Neuronal stem cell (in vitro differentiated cells): Measurements from ENCODE around the gene CNTNAP5.

Source experiments
- DNase-seq: peaks from one replicate; pipeline ENCODE4 v3.0.0-alpha.2; 2013; ENCODE audit warnings: low spot score
- H2AFZ ChIP-seq: one replicate; pipeline ENCODE4 v1.6.1; 2013; ENCODE audit warnings: mild to moderate bottlenecking, low read length, inconsistent platforms
- H2AK5ac ChIP-seq: 2 replicates; pipeline ENCODE4 v1.6.1; 2013; ENCODE audit warnings: low read depth, mild to moderate bottlenecking, inconsistent platforms, low read length, moderate library complexity, mixed read lengths
- H2BK120ac ChIP-seq: 2 replicates; pipeline ENCODE4 v1.6.1; 2013; ENCODE audit warnings: low read depth, mild to moderate bottlenecking, inconsistent platforms, low read length, moderate library complexity, mixed read lengths
- H2BK12ac ChIP-seq: one replicate; pipeline ENCODE4 v1.6.1; 2013; ENCODE audit warnings: low read length, inconsistent platforms
- H2BK15ac ChIP-seq: 2 replicates; pipeline ENCODE4 v1.6.1; 2013; ENCODE audit warnings: mild to moderate bottlenecking, low read length, inconsistent platforms, mixed read lengths
- H2BK5ac ChIP-seq: one replicate; pipeline ENCODE4 v1.6.1; 2013; ENCODE audit warnings: inconsistent platforms, mild to moderate bottlenecking, low read length, moderate library complexity
- H3K14ac ChIP-seq: one replicate; pipeline ENCODE4 v1.6.1; 2013; ENCODE audit warnings: low read length, inconsistent platforms
- H3K18ac ChIP-seq: 2 replicates; pipeline ENCODE4 v1.6.1; 2013; ENCODE audit warnings: low read length, inconsistent platforms
- H3K23ac ChIP-seq: 2 replicates; pipeline ENCODE4 v1.6.1; 2013; ENCODE audit warnings: low read depth, mild to moderate bottlenecking, mixed read lengths, low read length, inconsistent platforms; ENCODE audit not compliant: poor library complexity
- H3K27ac ChIP-seq: replicated peaks from 3 replicates; pipeline ENCODE4 v1.5.1; 2013; ENCODE audit warnings: low read length, inconsistent platforms
- H3K27me3 ChIP-seq, 3 experiments: 2 replicates each; pipeline ENCODE4 v1.6.1; 2013; ENCODE audit warnings: low read length in 3 of 3, mild to moderate bottlenecking in 2 of 3, inconsistent platforms in 1 of 3, low read depth in 1 of 3, mixed read lengths in 1 of 3, moderate library complexity in 1 of 3; ENCODE audit not compliant: control insufficient read depth in 3 of 3, insufficient read depth in 3 of 3
- H3K36me3 ChIP-seq, 2 donors: replicated peaks in 1 of 2; 2 replicates each; pipeline ENCODE4 v1.6.1; 2013; ENCODE audit warnings: low read length in 2 of 2; ENCODE audit not compliant: control insufficient read depth in 2 of 2, insufficient read depth in 2 of 2
- H3K4ac ChIP-seq: 2 replicates; pipeline ENCODE4 v1.6.1; 2013; ENCODE audit warnings: inconsistent platforms, mild to moderate bottlenecking, low read length, moderate library complexity
- H3K4me1 ChIP-seq, 2 donors: 1 replicate in 1 of 2; 2 replicates in 1 of 2; pipeline ENCODE4 v1.6.1; 2013; ENCODE audit warnings: low read length in 2 of 2, low read depth in 1 of 2; ENCODE audit not compliant: control insufficient read depth in 2 of 2, insufficient read depth in 1 of 2
- H3K4me2 ChIP-seq: one replicate; pipeline ENCODE4 v1.6.1; 2013; ENCODE audit warnings: mild to moderate bottlenecking, low read length, inconsistent platforms; ENCODE audit not compliant: insufficient read depth, poor library complexity, severe bottlenecking
- H3K4me3 ChIP-seq, 2 donors: 2 replicates each; pipeline ENCODE4 v1.5.1; 2013; ENCODE audit warnings: low read length in 2 of 2, mild to moderate bottlenecking in 2 of 2, inconsistent platforms in 1 of 2, moderate library complexity in 1 of 2
- H3K79me1 ChIP-seq: one replicate; pipeline ENCODE4 v1.6.1; 2013; ENCODE audit warnings: low read depth, mild to moderate bottlenecking, inconsistent platforms, low read length, moderate library complexity
- H3K9ac ChIP-seq: one replicate; pipeline ENCODE4 v1.6.1; 2013; ENCODE audit warnings: mild to moderate bottlenecking, low read depth, low read length, inconsistent platforms; ENCODE audit not compliant: poor library complexity
- H3K9me3 ChIP-seq, 2 donors: replicated peaks in 1 of 2; 2 replicates each; pipeline versions ENCODE3 to v1.6.1; 2013; ENCODE audit warnings: low read length in 2 of 2, mild to moderate bottlenecking in 2 of 2, inconsistent platforms in 1 of 2, low read depth in 1 of 2, mixed read lengths in 1 of 2, moderate library complexity in 1 of 2; ENCODE audit not compliant: control insufficient read depth in 2 of 2, insufficient read depth in 1 of 2
- H4K8ac ChIP-seq: one replicate; pipeline ENCODE4 v1.6.1; 2013; ENCODE audit warnings: low read depth, mild to moderate bottlenecking, inconsistent platforms, low read length, moderate library complexity
- H4K91ac ChIP-seq: one replicate; pipeline ENCODE4 v1.6.1; 2013; ENCODE audit warnings: low read length, low read depth, mild to moderate bottlenecking, inconsistent platforms; ENCODE audit not compliant: poor library complexity
- WGBS, 2 donors: extraction: QIAGEN DNeasy Blood & Tissue Kit; methylation state at CpG; one replicate each; pipeline ENCODE4 v1.1.7; 2013; ENCODE audit warnings: missing lambda C conversion rate in 2 of 2, mixed read lengths in 1 of 2; ENCODE audit not compliant: insufficient read length in 2 of 2, insufficient replicate concordance in 1 of 2; ENCODE audit errors: extremely low coverage in 2 of 2; 5-methylcytosine and 5-hydroxymethylcytosine counted together

CNTNAP5 gene

GRCh38 chr2:124088616-124089015 lies 63.5 kb downstream of the CNTNAP5 start:
- H3K4me2 ChIP-seq = no peak overlapping the region
- H3K4ac ChIP-seq = no peak overlapping the region
- H2BK15ac ChIP-seq = no peak overlapping the region
- H3K9ac ChIP-seq = no peak overlapping the region
- no peak overlapping the region for H3K27ac ChIP-seq
- H3K4me3 ChIP-seq = no peak overlapping the region
- H3K23ac ChIP-seq = no peak overlapping the region
- no peaks in the 10 kb centered on the region for H3K9me3 ChIP-seq
- peaks cover 2% of the 10 kb centered on the region for H3K79me1 ChIP-seq
- H2BK120ac ChIP-seq = no peak overlapping the region
- no peak overlapping the region for H4K91ac ChIP-seq
- WGBS, 2 donors = no CpG with 5 or more reads among the region's 2 CpGs
- H2AK5ac ChIP-seq = no peak overlapping the region
- H2BK5ac ChIP-seq = no peak overlapping the region
- no peak overlapping the region for H3K18ac ChIP-seq
- H2AFZ ChIP-seq = no peak overlapping the region
- no peak overlapping the region for H4K8ac ChIP-seq
- no peak for DNase-seq
- no peaks in the 10 kb centered on the region for H3K36me3 ChIP-seq
- H3K27me3 ChIP-seq = no peaks in the 10 kb centered on the region
- no peak overlapping the region for H3K14ac ChIP-seq
- H2BK12ac ChIP-seq = no peak overlapping the region
- no peaks in the 10 kb centered on the region for H3K4me1 ChIP-seq

- H3K79me1 ChIP-seq = no peaks in the 10 kb centered on the region
- no peak overlapping the region for H3K4ac ChIP-seq
- DNase-seq = no peak
- no CpG with 5 or more reads among the region's 5 CpGs for WGBS, 2 donors
- no peak overlapping the region for H3K4me3 ChIP-seq
- no peak overlapping the region for H4K8ac ChIP-seq
- no peaks in the 10 kb centered on the region for H3K4me1 ChIP-seq
- H3K9ac ChIP-seq = no peak overlapping the region
- no peak overlapping the region for H2BK12ac ChIP-seq
- no peak overlapping the region for H3K4me2 ChIP-seq
- H3K9me3 ChIP-seq = no peaks in the 10 kb centered on the region
- H3K14ac ChIP-seq = no peak overlapping the region
- no peak overlapping the region for H4K91ac ChIP-seq
- no peaks in the 10 kb centered on the region for H3K27me3 ChIP-seq
- no peak overlapping the region for H3K23ac ChIP-seq
- no peak overlapping the region for H2AK5ac ChIP-seq
- H3K36me3 ChIP-seq = no peaks in the 10 kb centered on the region
- no peak overlapping the region for H2BK15ac ChIP-seq
- no peak overlapping the region for H3K27ac ChIP-seq
- H2BK5ac ChIP-seq = no peak overlapping the region
- no peak overlapping the region for H2BK120ac ChIP-seq
- H3K18ac ChIP-seq = no peak overlapping the region
- H2AFZ ChIP-seq = no peak overlapping the region
Measured at GRCh38 chr2:124091721-124092120, 66.6 kb downstream of the CNTNAP5 start.

- Histone ChIP-seq H3K4me1 (no peaks in the 10 kb centered on the region), H3K27me3 (no peaks in the 10 kb centered on the region)
- no CpG with 5 or more reads among the region's 2 CpGs for WGBS, 2 donors
Measured at GRCh38 chr2:124092651-124093050, 67.6 kb downstream of the CNTNAP5 start.

DNA sequence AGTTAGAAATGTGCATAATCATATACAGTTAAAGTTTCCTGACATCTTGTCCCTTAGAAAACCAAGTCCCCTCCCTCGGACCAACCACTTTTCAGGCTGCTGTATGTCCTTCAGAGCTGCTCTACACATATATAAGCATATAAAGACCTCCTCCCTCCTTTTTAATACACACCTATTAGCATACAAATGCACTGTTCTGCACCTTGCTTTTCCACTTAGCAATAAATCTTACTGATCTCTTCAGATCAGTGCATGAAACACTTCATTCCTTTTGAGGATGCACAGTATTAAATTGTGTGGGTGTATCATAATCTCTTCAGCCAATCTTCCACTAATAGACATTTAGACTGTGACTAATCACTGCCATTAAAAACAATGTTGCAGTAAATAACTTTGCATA lies 79.8 kb downstream of the CNTNAP5 start:
- no CpG with 5 or more reads among the region's 1 CpG for WGBS, 2 donors
- no peak for DNase-seq

More at GRCh38 chr2:124092651-124093050, 67.6 kb downstream of the CNTNAP5 start:
- no peak overlapping the region for H3K27ac ChIP-seq
- no peak overlapping the region for H3K4me3 ChIP-seq
- no peak overlapping the region for H2BK15ac ChIP-seq
- no peak overlapping the region for H3K18ac ChIP-seq
- no peak overlapping the region for H2AK5ac ChIP-seq
- H4K8ac ChIP-seq = no peak overlapping the region
- no peak overlapping the region for H3K14ac ChIP-seq
- H3K23ac ChIP-seq = no peak overlapping the region
- H2AFZ ChIP-seq = no peak overlapping the region
- no peaks in the 10 kb centered on the region for H3K9me3 ChIP-seq
- no peak overlapping the region for H2BK12ac ChIP-seq
- H2BK120ac ChIP-seq = no peak overlapping the region
- H3K9ac ChIP-seq = no peak overlapping the region
- no peaks in the 10 kb centered on the region for H3K36me3 ChIP-seq
- no peak for DNase-seq
- no peak overlapping the region for H4K91ac ChIP-seq
- H3K4me2 ChIP-seq = no peak overlapping the region
- no peaks in the 10 kb centered on the region for H3K79me1 ChIP-seq
- H3K4ac ChIP-seq = no peak overlapping the region
- H2BK5ac ChIP-seq = no peak overlapping the region

More for the DNA sequence above, 79.8 kb downstream of the CNTNAP5 start:
- H3K27ac ChIP-seq = no peak overlapping the region
- H2BK5ac ChIP-seq = no peak overlapping the region
- H3K9ac ChIP-seq = no peak overlapping the region
- no peaks in the 10 kb centered on the region for H3K36me3 ChIP-seq
- H3K9me3 ChIP-seq = no peaks in the 10 kb centered on the region
- no peak overlapping the region for H3K23ac ChIP-seq
- no peak overlapping the region for H2AFZ ChIP-seq
- H3K18ac ChIP-seq = no peak overlapping the region
- no peaks in the 10 kb centered on the region for H3K27me3 ChIP-seq
- H4K8ac ChIP-seq = no peak overlapping the region
- H2AK5ac ChIP-seq = no peak overlapping the region
- H3K4me3 ChIP-seq = no peak overlapping the region
- no peaks in the 10 kb centered on the region for H3K4me1 ChIP-seq
- H3K4ac ChIP-seq = no peak overlapping the region
- no peak overlapping the region for H4K91ac ChIP-seq
- no peak overlapping the region for H2BK12ac ChIP-seq
- no peak overlapping the region for H2BK120ac ChIP-seq
- no peak overlapping the region for H3K4me2 ChIP-seq
- H2BK15ac ChIP-seq = no peak overlapping the region
- no peak overlapping the region for H3K14ac ChIP-seq
- H3K79me1 ChIP-seq = no peaks in the 10 kb centered on the region
